A549 (cell line): ENCODE data around the gene SCARB1. TPM values are rescaled to one million over a fixed set of nuclear protein-coding genes. Genes with fewer than 3 reads are reported as not detected.

Experiments
- ATAC-seq, 2 experiments: fragments of 200-7000 bp in 1 of 2; fragments of >200 bp in 1 of 2; cut with Nextera tagmentation in 1 of 2; cut with Tn5 transposase in 1 of 2; 3 replicates each; pipeline versions ENCODE4 v1.8.0 to v1.9.1; 2018 to 2020; ENCODE audit warnings: mild to moderate bottlenecking in 1 of 2, moderate library complexity in 1 of 2
- CTCF ChIA-PET: fragments of 300-600 bp; sonication (Branson Sonifier 250); formaldehyde crosslinking; extraction: SDS; loops from one replicate; lab custom pipeline; 2021; ENCODE audit warnings: antibody characterized with exemption, inconsistent platforms; lab: Yijun Ruan, JAX
- POLR2A ChIA-PET: fragments of 350-600 bp; formaldehyde crosslinking; extraction: SDS; loops from one replicate; lab custom pipeline; 2021; ENCODE audit warnings: antibody characterized with exemption, inconsistent platforms; lab: Yijun Ruan, JAX
- DNase-seq, 2 experiments: peaks; one replicate each; pipeline versions ENCODE4 v3.0.0 to v3.0.0-alpha.2; 2011 to 2016; ENCODE audit warnings: low read depth in 1 of 2, low spot score in 1 of 2
- FAIRE-seq: peaks from 2 replicates; lab custom pipeline; 2011; peaks lifted over from hg19 to GRCh38; lab: Jason Lieb, UNC
- H3K27ac ChIP-seq, 2 experiments: fragments of >200 bp; sonication (Bioruptor Twin); formaldehyde crosslinking; 3 replicates each; pipeline ENCODE4 v1.5.1; 2016 to 2017
- H3K4me1 ChIP-seq: fragments of >200 bp; sonication (Bioruptor Twin); formaldehyde crosslinking; 3 replicates; pipeline ENCODE4 v1.6.1; 2016
- H3K4me2 ChIP-seq: fragments of >200 bp; sonication (Bioruptor Twin); formaldehyde crosslinking; 3 replicates; pipeline ENCODE4 v1.6.1; 2016
- H3K4me3 ChIP-seq: fragments of >200 bp; sonication (Bioruptor Twin); formaldehyde crosslinking; 3 replicates; pipeline ENCODE4 v1.5.1; 2016
- H3K9me3 ChIP-seq: fragments of >200 bp; sonication (Bioruptor Twin); formaldehyde crosslinking; 3 replicates; pipeline ENCODE4 v1.6.1; 2016
- ATOH8 ChIP-seq: fragments of 250-450 bp; sonication (Bioruptor Pico); IDR thresholded peaks from 2 replicates; pipeline ENCODE4 v1.5.0; 2020; ENCODE audit warnings: low read depth, mild to moderate bottlenecking, moderate library complexity
- BHLHE40 ChIP-seq: IDR thresholded peaks from 2 replicates; pipeline ENCODE4 v1.6.1; 2012; ENCODE audit warnings: low read depth, low read length, inconsistent platforms
- CHD2 ChIP-seq: fragments of 150-350 bp; IDR thresholded peaks from 2 replicates; pipeline ENCODE4 v1.6.1; 2014; ENCODE audit warnings: low read length; ENCODE audit not compliant: partially characterized antibody
- CHD4 ChIP-seq: fragments of 200-600 bp; sonication (generic); IDR thresholded peaks from 2 replicates; pipeline ENCODE4 v1.6.1; 2016; ENCODE audit warnings: antibody characterized with exemption, mild to moderate bottlenecking, borderline replicate concordance
- EHMT2 ChIP-seq: fragments of 200-600 bp; sonication (generic); IDR thresholded peaks from 2 replicates; pipeline ENCODE4 v1.6.1; 2016; ENCODE audit warnings: antibody characterized with exemption, low read depth, mild to moderate bottlenecking, moderate library complexity
- ELK1 ChIP-seq: fragments of 150-350 bp; IDR thresholded peaks from 2 replicates; pipeline ENCODE4 v1.6.1; 2014; ENCODE audit warnings: low read depth, mild to moderate bottlenecking, low read length
- FOSB ChIP-seq: fragments of 250-450 bp; sonication (Bioruptor Pico); IDR thresholded peaks from 2 replicates; pipeline ENCODE4 v1.5.0; 2020; ENCODE audit warnings: mild to moderate bottlenecking, moderate library complexity
- FOSL2 ChIP-seq, 2 experiments: fragments of 450-650 bp in 1 of 2; fragments of >200 bp in 1 of 2; sonication (Bioruptor Twin) in 1 of 2; formaldehyde crosslinking; IDR thresholded peaks; 2 replicates each; pipeline versions ENCODE4 v1.5.0 to v1.6.1; 2016 to 2020; ENCODE audit warnings: mild to moderate bottlenecking in 1 of 2, moderate library complexity in 1 of 2
- HOXB13 ChIP-seq: fragments of 250-450 bp; sonication (Bioruptor Pico); IDR thresholded peaks from 2 replicates; pipeline ENCODE4 v1.5.0; 2020; ENCODE audit warnings: low read depth, mild to moderate bottlenecking, moderate library complexity
- KDM1A ChIP-seq: fragments of 200-600 bp; sonication (generic); IDR thresholded peaks from 2 replicates; pipeline ENCODE4 v1.6.1; 2016; ENCODE audit warnings: low read depth, mild to moderate bottlenecking
- KDM5A ChIP-seq: fragments of 200-600 bp; sonication (generic); IDR thresholded peaks from 2 replicates; pipeline ENCODE4 v1.6.1; 2016; ENCODE audit warnings: antibody characterized with exemption, mild to moderate bottlenecking
- NR3C1 ChIP-seq: fragments of >200 bp; sonication (Bioruptor Twin); formaldehyde crosslinking; IDR thresholded peaks from 3 replicates; pipeline ENCODE4 v1.6.1; 2017
- PHF8 ChIP-seq: fragments of 200-600 bp; sonication (generic); IDR thresholded peaks from 2 replicates; pipeline ENCODE4 v1.6.1; 2016; ENCODE audit warnings: low read depth, mild to moderate bottlenecking, antibody characterized with exemption, moderate library complexity, borderline replicate concordance
- POLR2A ChIP-seq: IDR thresholded peaks from 2 replicates; pipeline ENCODE4 v1.6.1; 2012; ENCODE audit warnings: mild to moderate bottlenecking, low read length
- USF2 ChIP-seq: fragments of 450-650 bp; IDR thresholded peaks from 2 replicates; pipeline ENCODE4 v1.6.1; 2014; ENCODE audit warnings: antibody characterized with exemption
- WGBS: methylation state at CpG from one replicate; pipeline ENCODE4 v1.1.6; 2017; ENCODE audit errors: missing lambda C conversion rate; 5-methylcytosine and 5-hydroxymethylcytosine counted together
- polyA plus RNA-seq, 4 experiments: library from polyadenylated mRNA; depleted of rRNA in 3 of 4; stranded (reverse); fragments of >200 nt; fragmentation: RNase III in 1 of 4; extraction: RNeasy Plus Mini Kit Qiagen cat#74134 plus additional on column Dnase treatment in 1 of 4; gene quantifications; 2 replicates in 3 of 4; 3 replicates in 1 of 4; pipeline ENCODE4 v1.2.3, GENCODE V29; 2011 to 2017

Gene SCARB1
- polyA plus RNA-seq, 2 of the 4 experiments (the other 2 are of a cell fraction), result 81.1 to 154 TPM

GRCh38 chr12:124737772-124738635 is 125.7 kb downstream of the SCARB1 start:
- ChIA-PET POLR2A (no interaction called here), CTCF (interaction anchor here (1.1 to 1.7 kb wide), 4 partner anchors 18 to 339 kb away, joined by 3 to 6 read pairs (median 4); no protein-coding TSS in a partner anchor)
- TF ChIP-seq NR3C1 (no peak), KDM1A (peak; percentile 69; the same call in 1 of the 2 replicates), KDM5A (no peak), CHD2 (no peak)
- no peak overlapping the region for H3K4me3 ChIP-seq
- peaks cover 8% of the 10 kb centered on the region for H3K9me3 ChIP-seq
- FAIRE-seq (no peak), ATAC-seq (no peak), DNase-seq (no peak)
- H3K27ac ChIP-seq, result peak overlapping the region in 1 of 2 experiments; percentile 36; a peak in 1 of 6 replicates
- H3K4me2 ChIP-seq, result no peak overlapping the region
- peaks cover 29% of the 10 kb centered on the region for H3K4me1 ChIP-seq
- WGBS, result 93% methylated on average over 14 of the region's 15 CpGs

GRCh38 chr12:124737040-124737419 is 126.6 kb downstream of the SCARB1 start:
- H3K4me2 ChIP-seq, result no peak overlapping the region
- H3K4me1 ChIP-seq, result peaks cover 24% of the 10 kb centered on the region
- H3K4me3 ChIP-seq, result no peak overlapping the region
- CTCF ChIA-PET, result interaction anchor here (1.2 to 1.3 kb wide), 2 partner anchors 17 to 168 kb away, joined by 3 to 5 read pairs; no protein-coding TSS in a partner anchor
- POLR2A ChIA-PET, result no interaction called here
- DNase-seq (no peak), FAIRE-seq (no peak)
- peaks cover 8% of the 10 kb centered on the region for H3K9me3 ChIP-seq
- TF ChIP-seq CHD2 (no peak), USF2 (peak; percentile 24; the same call in 1 of the 2 replicates)
- TF ChIP-seq, all 56 proteins: peak for 1
- ATAC-seq, result no peak; a peak in 1 of 6 replicates
- WGBS, result 68% methylated on average over 8 of the region's 8 CpGs
- peak overlapping the region in 1 of 2 experiments; percentile 36; a peak in 2 of 6 replicates for H3K27ac ChIP-seq

- Histone ChIP-seq H3K4me1 (peaks cover 19% of the 10 kb centered on the region; the same call in 2 of the 3 replicates), H3K4me3 (no peak overlapping the region)
- no peak for ATAC-seq
- CTCF ChIA-PET, result interaction anchor here (1.2 to 1.4 kb wide), 2 partner anchors 9 to 16 kb away, joined by 5 to 6 read pairs; no protein-coding TSS in a partner anchor
- WGBS, result 87% methylated on average over 11 of the region's 27 CpGs
- no peak for TF ChIP-seq ATOH8
- no peak for TF ChIP-seq FOSL2 (IDR thresholded peaks at IDR 0.05)
- no peak for TF ChIP-seq FOSL2 (CRISPR knock-in tag; IDR thresholded peaks at IDR 0.05)
- TF ChIP-seq HOXB13 (CRISPR knock-in tag), result no peak
- no peak for TF ChIP-seq EHMT2
- TF ChIP-seq PHF8, result no peak
- TF ChIP-seq POLR2A, result no peak
- no peak for TF ChIP-seq FOSB
- no peak for TF ChIP-seq BHLHE40
- no peak for TF ChIP-seq CHD4
- no peak for TF ChIP-seq ELK1
- TF ChIP-seq, all 56 proteins: peak for 0
- POLR2A ChIA-PET, result no interaction called here
- H3K27ac ChIP-seq, result peak overlapping the region in 1 of 2 experiments; percentile 37; a peak in 3 of 6 replicates
- H3K9me3 ChIP-seq, result peaks cover 8% of the 10 kb centered on the region
- H3K4me2 ChIP-seq, result no peak overlapping the region
- FAIRE-seq, result no peak
- no peak for DNase-seq
Observed at GRCh38 chr12:124736115-124737039, 127.3 kb downstream of the SCARB1 start.
